ENCODE data around the gene LRSAM1. TPM values are rescaled to one million over a fixed set of nuclear protein-coding genes. Genes with fewer than 3 reads are reported as not detected.
"Not testable (repeated sequence)": the region's sequence is repeated elsewhere in the genome, so short reads cannot be mapped to it uniquely, and the experiment has no call there.

Gene LRSAM1
- polyA plus RNA-seq, 1 experiment: 3.4 TPM

GRCh38 chr9:127463382-127463781, 12.1 kb downstream of the LRSAM1 start:
- ChIA-PET CTCF (interaction anchor here (0.8 kb wide), 1 partner anchor 272 kb away, joined by 3 read pairs; the partner anchor contains the start of gene TOR2A), POLR2A (interaction anchor here (1.8 kb wide), 1 partner anchor 12 kb away, joined by 8 read pairs; the partner anchor contains the start of genes LRSAM1 and RPL12)
- H3K27me3 ChIP-seq (ENCODE audit: control insufficient read depth, insufficient read depth, low read length): no peaks in the 10 kb centered on the region
- no peak overlapping the region for H3K4me3 ChIP-seq (ENCODE audit: low read depth, low read length)
- no peaks in the 10 kb centered on the region; the same call in 1 of the 2 replicates for H3K9me3 ChIP-seq (ENCODE audit: control insufficient read depth, insufficient read depth, low read length)
- H3K27ac ChIP-seq (ENCODE audit: low read depth, low read length): no peak overlapping the region
- TF ChIP-seq, protein P1, sequence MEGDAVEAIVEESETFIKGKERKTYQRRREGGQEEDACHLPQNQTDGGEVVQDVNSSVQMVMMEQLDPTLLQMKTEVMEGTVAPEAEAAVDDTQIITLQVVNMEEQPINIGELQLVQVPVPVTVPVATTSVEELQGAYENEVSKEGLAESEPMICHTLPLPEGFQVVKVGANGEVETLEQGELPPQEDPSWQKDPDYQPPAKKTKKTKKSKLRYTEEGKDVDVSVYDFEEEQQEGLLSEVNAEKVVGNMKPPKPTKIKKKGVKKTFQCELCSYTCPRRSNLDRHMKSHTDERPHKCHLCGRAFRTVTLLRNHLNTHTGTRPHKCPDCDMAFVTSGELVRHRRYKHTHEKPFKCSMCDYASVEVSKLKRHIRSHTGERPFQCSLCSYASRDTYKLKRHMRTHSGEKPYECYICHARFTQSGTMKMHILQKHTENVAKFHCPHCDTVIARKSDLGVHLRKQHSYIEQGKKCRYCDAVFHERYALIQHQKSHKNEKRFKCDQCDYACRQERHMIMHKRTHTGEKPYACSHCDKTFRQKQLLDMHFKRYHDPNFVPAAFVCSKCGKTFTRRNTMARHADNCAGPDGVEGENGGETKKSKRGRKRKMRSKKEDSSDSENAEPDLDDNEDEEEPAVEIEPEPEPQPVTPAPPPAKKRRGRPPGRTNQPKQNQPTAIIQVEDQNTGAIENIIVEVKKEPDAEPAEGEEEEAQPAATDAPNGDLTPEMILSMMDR (IDR thresholded peaks at IDR 0.05; ENCODE audit: low read depth, low read length): no peak
- DNase-seq (ENCODE audit: low read depth, low spot score): no peak

GRCh38 chr9:127463911-127464310, 12.6 kb downstream of the LRSAM1 start:
- POLR2A ChIA-PET: interaction anchor here (1.8 kb wide), 1 partner anchor 13 kb away, joined by 8 read pairs; the partner anchor contains the start of genes LRSAM1 and RPL12
- Histone ChIP-seq H3K27ac (ENCODE audit: low read depth, low read length) (no peak overlapping the region), H3K4me3 (ENCODE audit: low read depth, low read length) (no peak overlapping the region), H3K27me3 (ENCODE audit: control insufficient read depth, insufficient read depth, low read length) (no peaks in the 10 kb centered on the region), H3K9me3 (ENCODE audit: control insufficient read depth, insufficient read depth, low read length) (no peaks in the 10 kb centered on the region; the same call in 1 of the 2 replicates)
- CTCF ChIA-PET: no interaction called here
- TF ChIP-seq, protein P1 (IDR thresholded peaks at IDR 0.05; ENCODE audit: low read depth, low read length): no peak
- no peak for DNase-seq (ENCODE audit: low read depth, low spot score)

DNA sequence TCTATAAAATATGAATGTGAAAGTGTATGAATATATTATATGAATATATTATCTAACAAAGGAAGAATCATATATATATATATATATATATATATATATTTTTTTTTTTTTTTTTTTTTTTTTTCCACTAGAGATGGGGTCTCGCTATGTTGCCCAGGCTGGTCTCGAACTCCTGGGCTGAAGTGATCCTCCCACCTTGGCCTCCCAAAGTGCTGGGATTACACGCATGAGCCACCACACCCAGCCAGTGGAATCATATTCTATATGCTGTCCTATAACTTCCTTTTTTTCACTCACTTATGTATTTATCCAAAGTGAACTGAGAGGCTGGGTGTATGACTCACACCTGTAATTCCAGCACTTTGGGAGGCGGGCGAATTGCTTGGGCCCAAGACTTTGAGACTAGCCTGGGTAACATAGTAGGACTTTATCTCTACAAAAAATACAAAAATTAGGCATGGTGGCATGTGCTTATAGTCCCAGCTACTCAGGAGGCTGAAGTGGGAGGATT, 15.2 kb downstream of the LRSAM1 start:
- CTCF ChIA-PET; H3K27me3 ChIP-seq (ENCODE audit: control insufficient read depth, insufficient read depth, low read length); DNase-seq (ENCODE audit: low read depth, low spot score); POLR2A ChIA-PET; H3K9me3 ChIP-seq (ENCODE audit: control insufficient read depth, insufficient read depth, low read length); H3K27ac ChIP-seq (ENCODE audit: low read depth, low read length); H3K4me3 ChIP-seq (ENCODE audit: low read depth, low read length): not testable (repeated sequence)

- TF ChIP-seq, protein P1 (IDR thresholded peaks at IDR 0.05; ENCODE audit: low read depth, low read length): no peak
- H3K27me3 ChIP-seq (ENCODE audit: control insufficient read depth, insufficient read depth, low read length): no peaks in the 10 kb centered on the region
- POLR2A ChIA-PET: interaction anchor here (1.5 kb wide), 1 partner anchor 16 kb away, joined by 3 read pairs; the partner anchor contains the start of genes LRSAM1 and RPL12
Observed at GRCh38 chr9:127467621-127468020, 16.3 kb downstream of the LRSAM1 start.

GRCh38 chr9:127470662-127471061, 19.4 kb downstream of the LRSAM1 start:
- CTCF ChIA-PET: no interaction called here
- POLR2A ChIA-PET: no interaction called here
- no peak for DNase-seq (ENCODE audit: low read depth, low spot score)
- no peak overlapping the region for H3K27ac ChIP-seq (ENCODE audit: low read depth, low read length)
- no peak overlapping the region for H3K4me3 ChIP-seq (ENCODE audit: low read depth, low read length)
- H3K9me3 ChIP-seq (ENCODE audit: control insufficient read depth, insufficient read depth, low read length): no peaks in the 10 kb centered on the region; the same call in 1 of the 2 replicates
- TF ChIP-seq, protein P1 (IDR thresholded peaks at IDR 0.05; ENCODE audit: low read depth, low read length): no peak
- H3K27me3 ChIP-seq (ENCODE audit: control insufficient read depth, insufficient read depth, low read length): no peaks in the 10 kb centered on the region

More at GRCh38 chr9:127467621-127468020, 16.3 kb downstream of the LRSAM1 start:
- H3K27ac ChIP-seq (ENCODE audit: low read depth, low read length): no peak overlapping the region
- DNase-seq (ENCODE audit: low read depth, low spot score): no peak
- no peaks in the 10 kb centered on the region; the same call in 1 of the 2 replicates for H3K9me3 ChIP-seq (ENCODE audit: control insufficient read depth, insufficient read depth, low read length)
- CTCF ChIA-PET: no interaction called here
- H3K4me3 ChIP-seq (ENCODE audit: low read depth, low read length): no peak overlapping the region

All from AG04450 (cell line).